Adipose tissue (tissue), 3 donors: ENCODE data around the gene GOLT1A. TPM values are rescaled to one million over a fixed set of nuclear protein-coding genes. Genes with fewer than 3 reads are reported as not detected.
"Not testable (repeated sequence)": the region's sequence is repeated elsewhere in the genome, so short reads cannot be mapped to it uniquely, and the experiment has no call there.

ENCODE experiments used
- H3K27ac ChIP-seq: one replicate; pipeline ENCODE4 v1.5.1; 2013; ENCODE audit warnings: low read depth, low read length
- WGBS, 3 donors: extraction: QIAGEN DNeasy Blood & Tissue Kit; methylation state at CpG; one replicate each; pipeline ENCODE4 v1.1.7; 2013; 5-methylcytosine and 5-hydroxymethylcytosine counted together
- polyA plus RNA-seq, 3 donors: library from polyadenylated mRNA; stranded (reverse); fragments of 200-250 nt; gene quantifications; one replicate each; pipeline ENCODE4 v1.2.3, GENCODE V29; 2013
- donor health status: healthy with polysubstance abuse.
- donor health status: Bipolar disorder and iron deficiency.
- donor health status: healthy.

The GOLT1A gene
- polyA plus RNA-seq, 3 donors: 0.94 to 21.0 TPM; not detected in 1

GRCh38 chr1:204251286-204251685, 37.5 kb upstream of the GOLT1A start:
- whole genome bisulfite sequencing, 3 donors: 94 to 95% (median 95%) methylated on average over 7 of the region's 7 CpGs
- H3K27ac ChIP-seq: no peak overlapping the region

DNA sequence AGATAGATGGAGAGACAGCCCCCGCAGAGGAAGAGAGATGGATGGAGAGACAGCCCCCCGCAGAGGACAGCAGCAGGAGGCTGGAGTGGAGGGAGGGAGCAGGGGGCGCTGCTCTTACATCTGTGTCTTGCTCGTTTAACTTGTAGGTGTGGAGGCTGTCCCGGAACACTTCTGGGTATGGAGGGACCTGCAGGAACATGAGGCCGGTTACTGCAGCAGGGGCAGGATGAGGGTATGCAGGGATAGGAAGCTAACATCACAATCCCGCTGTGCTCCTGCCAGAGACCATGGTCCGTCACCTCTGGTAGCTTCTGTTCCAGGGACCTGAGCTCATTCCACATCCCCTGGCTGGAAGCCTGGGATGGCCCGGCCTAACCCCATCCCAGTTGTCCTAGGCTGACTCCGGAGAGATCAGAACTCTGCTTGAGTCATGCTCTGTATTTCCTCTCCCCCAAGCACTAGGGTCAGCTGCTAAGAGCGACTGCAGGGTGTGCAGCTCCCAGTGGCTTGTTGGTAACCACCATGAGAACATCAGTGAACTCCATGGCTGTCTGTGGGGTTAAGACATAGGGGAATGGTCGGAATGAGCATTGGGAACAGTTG, 36.7 kb upstream of the GOLT1A start:
- 66 to 81% (median 78%) methylated on average over 12 of the region's 12 CpGs for WGBS, 3 donors
- H3K27ac ChIP-seq: no peak overlapping the region

- H3K27ac ChIP-seq: no peak overlapping the region
- WGBS, 3 donors: 72 to 90% (median 88%) methylated on average over 7 of the region's 7 CpGs
Measured at GRCh38 chr1:204249736-204250427, 36.1 kb upstream of the GOLT1A start.

- H3K27ac ChIP-seq: no peak overlapping the region
- WGBS, 3 donors: 91 to 96% (median 93%) methylated on average over 3 of the region's 3 CpGs
Measured at GRCh38 chr1:204248954-204249353, 35.2 kb upstream of the GOLT1A start.

DNA sequence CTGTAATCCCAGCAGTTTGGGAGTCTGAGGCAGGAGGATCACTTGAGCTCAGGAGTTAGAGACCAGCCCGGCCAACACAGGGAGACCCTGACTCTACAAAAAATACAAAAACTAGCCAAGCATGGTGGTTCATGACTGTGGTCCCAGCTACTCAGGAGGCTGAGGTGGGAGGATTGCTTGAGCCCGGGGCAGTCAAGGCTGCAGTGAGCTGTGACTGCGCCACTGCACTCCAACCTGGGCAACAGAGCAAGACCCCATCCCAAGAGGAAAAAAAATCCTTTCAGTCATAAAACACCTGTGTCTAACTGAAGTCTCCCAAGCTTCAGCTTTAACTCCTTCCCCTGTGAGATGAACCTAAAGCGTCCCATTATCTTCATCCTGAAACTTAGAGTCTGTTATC, 33.1 kb upstream of the GOLT1A start:
- 94 to 98% (median 97%) methylated on average over 4 of the region's 4 CpGs for WGBS, 3 donors
- no peak overlapping the region for H3K27ac ChIP-seq

DNA sequence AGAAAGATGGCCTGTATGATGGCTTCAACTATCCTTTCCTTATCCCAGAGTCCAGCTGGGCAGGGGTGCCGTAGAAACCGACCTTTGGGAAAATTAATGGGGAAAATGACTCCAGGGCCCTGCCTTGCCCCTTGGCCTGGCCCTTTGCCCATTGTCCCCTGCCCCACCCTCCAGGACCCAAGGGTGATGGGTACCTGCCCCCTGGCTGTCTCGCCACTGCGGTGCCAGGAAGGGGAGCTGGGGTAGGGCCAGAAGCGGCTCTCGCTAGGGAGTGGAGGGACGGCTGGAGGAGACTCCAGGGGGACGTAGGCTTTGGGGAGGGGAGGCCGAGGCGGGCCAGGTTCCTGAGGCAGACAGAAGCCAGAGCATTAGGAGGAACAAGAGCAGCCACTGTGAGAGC, 29.1 kb upstream of the GOLT1A start:
- 91 to 93% (median 92%) methylated on average over 10 of the region's 10 CpGs for WGBS, 3 donors
- no peak overlapping the region for H3K27ac ChIP-seq

DNA sequence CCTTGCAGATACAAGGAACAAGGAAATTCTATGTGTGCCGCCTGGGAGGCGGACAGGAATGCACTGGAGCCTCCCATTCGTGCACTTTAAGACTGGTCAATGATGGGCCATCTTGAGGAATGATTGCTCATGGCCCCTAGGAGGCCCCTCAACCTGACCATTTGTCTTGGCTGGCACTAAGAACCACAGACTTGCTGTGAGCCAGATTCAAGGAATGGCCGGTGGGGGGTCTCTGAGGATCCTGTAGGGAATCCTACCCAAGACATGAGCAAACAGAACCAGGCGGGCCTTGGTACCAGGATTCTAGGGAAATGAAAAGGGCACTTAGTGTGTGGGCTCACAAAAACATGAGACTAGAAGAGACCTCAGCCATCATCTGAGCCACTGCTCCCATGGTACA, 28.1 kb upstream of the GOLT1A start:
- no peak overlapping the region for H3K27ac ChIP-seq
- WGBS, 3 donors: 95 to 98% (median 96%) methylated on average over 5 of the region's 5 CpGs

DNA sequence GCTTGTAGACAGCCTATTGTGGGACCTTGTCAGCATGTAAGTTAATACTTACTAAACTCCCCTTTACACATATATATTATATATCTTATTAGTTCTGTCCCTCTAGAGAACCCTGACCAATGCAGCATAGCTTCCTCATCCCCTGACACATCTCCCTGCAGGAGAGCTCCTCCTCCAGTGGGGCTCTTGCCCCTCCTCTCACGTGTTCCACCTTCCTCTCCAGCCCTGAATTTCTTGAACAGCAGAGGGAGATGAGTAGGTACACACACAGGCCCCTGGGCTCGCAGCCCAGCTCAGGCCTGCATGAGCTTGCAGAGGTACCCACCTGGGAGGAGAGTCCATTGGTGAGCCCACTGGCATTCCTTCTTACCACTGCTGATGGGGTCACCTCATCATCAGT, 27.3 kb upstream of the GOLT1A start:
- no peak overlapping the region for H3K27ac ChIP-seq
- 56 to 65% (median 63%) methylated on average over 2 of the region's 2 CpGs for WGBS, 3 donors

DNA sequence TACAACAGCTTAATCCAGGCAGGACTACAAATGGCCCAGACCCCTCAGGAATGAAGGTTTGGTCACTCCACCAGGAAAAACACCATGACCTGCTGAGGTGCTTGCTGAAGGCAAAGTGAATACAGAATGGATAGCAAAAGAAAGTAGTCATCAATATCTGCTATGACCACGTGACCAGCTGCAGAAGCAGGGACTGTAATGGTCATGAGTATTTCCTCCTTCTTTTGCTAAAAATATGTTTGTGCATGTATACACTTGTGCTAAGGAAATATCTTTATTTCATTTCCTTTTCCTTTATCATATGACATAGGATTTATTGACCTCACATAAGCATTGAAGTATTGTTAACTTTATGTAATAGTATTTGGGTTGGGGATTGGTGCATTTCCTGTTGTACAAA, 26.4 kb upstream of the GOLT1A start:
- no peak overlapping the region for H3K27ac ChIP-seq
- 70 to 85% (median 72%) methylated on average over 1 of the region's 1 CpG for WGBS, 3 donors

DNA sequence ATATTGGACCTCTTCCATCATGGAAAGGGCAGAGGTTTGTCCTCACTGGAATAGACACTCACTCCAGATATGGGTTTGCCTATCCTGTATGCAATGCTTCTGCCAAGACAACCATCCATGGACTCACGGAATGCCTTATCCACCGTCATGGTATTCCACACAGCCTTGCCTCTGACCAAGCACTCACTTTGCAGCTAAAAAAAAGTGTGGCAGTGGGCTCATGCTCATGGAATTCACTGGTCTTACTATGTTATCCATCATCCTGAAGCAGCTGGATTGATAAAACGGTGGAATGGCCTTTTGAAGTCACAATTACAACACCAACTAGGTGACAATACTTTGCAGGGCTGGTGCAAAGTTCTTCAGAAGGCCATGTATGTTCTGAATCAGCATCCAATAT, 25.6 kb upstream of the GOLT1A start:
- WGBS, 3 donors: 83 to 90% (median 88%) methylated on average over 3 of the region's 3 CpGs

DNA sequence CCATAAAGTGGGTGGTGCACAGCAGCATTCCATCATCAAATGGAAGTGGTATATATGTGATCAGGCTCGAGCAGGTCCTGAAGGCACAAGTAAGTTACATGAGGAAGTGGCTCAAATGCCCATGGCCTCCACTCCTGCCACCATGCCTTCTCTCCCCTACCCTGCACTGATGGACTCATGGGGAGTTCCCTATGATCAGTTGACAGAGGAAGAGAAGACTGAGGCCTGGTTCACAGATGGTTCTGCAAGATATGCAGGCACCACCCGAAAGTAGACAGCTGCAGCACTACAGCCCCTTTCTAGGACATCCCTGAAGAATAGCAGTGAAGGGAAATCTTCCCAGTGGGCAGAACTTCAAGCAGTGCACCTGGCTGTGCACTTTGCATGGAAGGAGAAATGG, 24.7 kb upstream of the GOLT1A start:
- not testable (repeated sequence) for H3K27ac ChIP-seq
- 84 to 98% (median 93%) methylated on average over 2 of the region's 2 CpGs for WGBS, 3 donors

More for the DNA sequence above, 25.6 kb upstream of the GOLT1A start:
- H3K27ac ChIP-seq: not testable (repeated sequence)

DNA sequence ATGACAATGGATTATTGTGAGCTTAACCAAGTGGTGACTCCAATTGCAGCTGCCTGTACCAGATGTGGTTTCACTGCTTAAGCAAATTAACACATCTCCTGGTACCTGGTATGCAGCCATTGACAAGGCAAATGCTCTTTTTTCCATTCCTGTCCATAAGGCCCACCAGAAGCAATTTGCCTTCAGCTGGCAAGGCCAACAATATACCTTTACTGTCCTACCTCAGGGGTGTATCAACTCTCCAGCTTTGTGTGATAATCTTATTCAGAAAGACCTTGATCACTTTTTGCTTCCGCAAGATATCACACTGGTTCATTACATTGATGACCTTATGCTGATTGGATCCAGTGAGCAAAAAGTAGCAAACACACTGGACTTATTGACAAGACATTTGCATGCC, 23.7 kb upstream of the GOLT1A start:
- whole genome bisulfite sequencing, 3 donors: 96 to 100% (median 100%) methylated on average over 1 of the region's 1 CpG
- not testable (repeated sequence) for H3K27ac ChIP-seq

DNA sequence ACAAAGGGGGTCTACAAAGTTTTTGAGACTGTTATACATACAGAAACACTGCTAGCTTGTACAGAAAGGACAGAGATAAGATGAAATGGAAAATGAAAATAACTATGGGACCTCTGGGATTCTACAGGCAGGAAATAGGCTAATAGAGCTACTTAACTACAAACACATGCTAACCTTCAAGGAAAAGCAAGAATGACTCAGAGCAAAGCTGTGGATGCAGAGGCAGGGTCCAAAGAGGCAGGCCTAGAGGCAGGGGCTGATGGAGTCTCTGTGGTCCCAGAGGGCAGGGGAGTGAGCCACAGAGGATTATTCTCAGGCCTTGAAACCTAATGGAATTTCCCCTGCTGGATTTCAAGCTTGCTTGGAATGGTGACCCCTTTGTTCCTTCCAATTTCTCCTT, 18.7 kb upstream of the GOLT1A start:
- H3K27ac ChIP-seq: no peak overlapping the region

DNA sequence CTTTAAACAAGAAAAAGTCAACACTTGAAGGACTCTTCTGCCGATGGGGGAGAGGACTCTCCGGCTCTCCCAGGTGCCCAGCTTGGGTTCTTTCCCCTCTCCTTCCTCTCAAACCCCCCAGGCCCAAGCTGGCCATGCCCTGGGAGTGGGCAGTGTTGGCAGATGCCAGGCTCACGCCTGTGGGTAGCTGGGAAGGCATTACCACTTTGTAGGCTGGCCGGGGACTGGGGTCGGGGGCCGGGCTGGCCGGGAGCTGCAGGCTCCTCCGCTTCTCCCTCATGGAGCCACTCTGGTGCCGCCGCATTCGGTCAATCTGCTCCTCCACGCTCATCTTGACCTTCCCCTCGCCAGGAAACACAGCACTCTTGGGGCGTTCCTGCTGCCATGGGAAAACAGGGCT, 16.4 kb upstream of the GOLT1A start:
- 91 to 97% (median 95%) methylated on average over 14 of the region's 14 CpGs for WGBS, 3 donors
- H3K27ac ChIP-seq: no peak overlapping the region

DNA sequence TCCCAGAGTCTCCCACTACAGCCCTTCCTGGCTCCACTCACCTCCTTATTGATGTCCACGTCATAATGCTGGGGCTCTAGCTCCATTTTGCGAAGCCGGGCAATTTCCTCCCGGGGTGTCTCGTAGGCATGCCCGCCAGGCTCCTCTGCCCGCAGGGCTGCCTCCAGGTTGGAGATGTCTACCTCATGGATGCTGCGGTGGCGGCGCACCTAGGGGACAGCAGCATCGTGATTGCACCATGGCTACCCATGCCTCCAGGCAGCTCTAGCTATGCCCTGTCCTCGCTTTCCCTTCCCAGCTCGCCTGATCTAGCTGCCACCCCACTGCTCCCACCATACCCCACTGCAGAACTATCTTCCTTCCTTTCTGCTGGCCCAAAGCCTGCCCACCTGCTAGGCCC, 15.1 kb upstream of the GOLT1A start:
- H3K27ac ChIP-seq: no peak overlapping the region
- WGBS, 3 donors: 96 to 97% (median 97%) methylated on average over 13 of the region's 13 CpGs

DNA sequence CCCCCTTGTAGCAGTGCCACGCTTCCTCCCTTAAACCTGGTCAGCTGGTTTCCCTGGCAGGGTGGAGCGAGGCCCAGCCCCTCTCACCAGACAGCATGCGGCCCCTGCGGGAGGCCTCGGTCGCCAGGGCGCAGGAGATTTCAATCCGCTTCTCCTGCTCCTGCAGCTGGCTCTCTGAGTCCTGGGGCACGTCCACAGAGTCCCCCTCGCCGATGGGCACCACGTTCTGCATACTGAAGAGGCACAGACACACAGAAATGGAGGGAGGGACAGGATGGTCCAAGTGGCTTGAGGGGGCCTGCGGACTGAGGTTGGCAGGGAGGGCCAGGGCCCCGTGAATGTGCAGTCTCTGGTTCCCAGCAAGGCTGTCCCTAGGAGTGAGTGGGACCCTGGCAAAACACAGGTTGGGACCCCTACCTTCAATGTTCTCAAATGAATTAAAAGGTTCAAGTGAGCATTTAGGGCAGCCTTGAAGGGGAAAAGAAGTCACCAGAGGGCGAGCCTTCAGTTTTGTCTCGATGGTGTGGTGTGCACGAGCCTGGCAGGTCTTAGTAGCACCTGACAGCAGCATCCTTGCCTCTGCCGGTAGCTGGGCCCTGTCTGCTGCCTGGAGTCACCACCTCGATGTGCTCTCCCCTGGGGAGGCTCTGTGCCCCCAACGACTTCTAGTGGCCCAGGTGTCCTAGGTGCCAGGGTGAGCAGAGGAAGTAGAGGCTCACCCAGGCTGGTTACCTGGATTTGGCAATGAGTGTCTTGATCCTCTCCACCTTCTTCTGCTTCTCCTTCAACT, 14.4 kb upstream of the GOLT1A start:
- WGBS, 3 donors: 84 to 91% (median 89%) methylated on average over 20 of the region's 20 CpGs
- no peak overlapping the region for H3K27ac ChIP-seq

DNA sequence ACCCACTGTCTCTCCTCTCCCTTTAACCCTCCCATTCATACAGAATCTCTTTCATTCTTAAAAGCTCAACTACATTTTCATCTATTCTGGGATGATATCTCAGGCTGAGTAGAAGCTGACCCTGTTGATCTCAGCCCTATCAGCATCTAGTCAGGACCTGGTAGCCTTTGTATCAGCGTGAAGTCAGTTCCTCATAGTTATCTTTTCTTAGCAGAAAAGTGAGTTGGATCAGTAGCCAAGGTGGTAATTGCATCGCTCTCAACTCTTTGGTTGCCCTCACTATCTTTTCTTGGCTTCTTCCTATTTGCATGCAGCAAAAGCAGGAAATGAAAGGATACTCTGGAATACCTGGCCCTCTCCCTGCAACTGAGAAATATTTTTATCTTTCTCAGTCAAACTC, 13.6 kb upstream of the GOLT1A start:
- WGBS, 3 donors: 90 to 96% (median 94%) methylated on average over 2 of the region's 2 CpGs
- H3K27ac ChIP-seq: no peak overlapping the region

DNA sequence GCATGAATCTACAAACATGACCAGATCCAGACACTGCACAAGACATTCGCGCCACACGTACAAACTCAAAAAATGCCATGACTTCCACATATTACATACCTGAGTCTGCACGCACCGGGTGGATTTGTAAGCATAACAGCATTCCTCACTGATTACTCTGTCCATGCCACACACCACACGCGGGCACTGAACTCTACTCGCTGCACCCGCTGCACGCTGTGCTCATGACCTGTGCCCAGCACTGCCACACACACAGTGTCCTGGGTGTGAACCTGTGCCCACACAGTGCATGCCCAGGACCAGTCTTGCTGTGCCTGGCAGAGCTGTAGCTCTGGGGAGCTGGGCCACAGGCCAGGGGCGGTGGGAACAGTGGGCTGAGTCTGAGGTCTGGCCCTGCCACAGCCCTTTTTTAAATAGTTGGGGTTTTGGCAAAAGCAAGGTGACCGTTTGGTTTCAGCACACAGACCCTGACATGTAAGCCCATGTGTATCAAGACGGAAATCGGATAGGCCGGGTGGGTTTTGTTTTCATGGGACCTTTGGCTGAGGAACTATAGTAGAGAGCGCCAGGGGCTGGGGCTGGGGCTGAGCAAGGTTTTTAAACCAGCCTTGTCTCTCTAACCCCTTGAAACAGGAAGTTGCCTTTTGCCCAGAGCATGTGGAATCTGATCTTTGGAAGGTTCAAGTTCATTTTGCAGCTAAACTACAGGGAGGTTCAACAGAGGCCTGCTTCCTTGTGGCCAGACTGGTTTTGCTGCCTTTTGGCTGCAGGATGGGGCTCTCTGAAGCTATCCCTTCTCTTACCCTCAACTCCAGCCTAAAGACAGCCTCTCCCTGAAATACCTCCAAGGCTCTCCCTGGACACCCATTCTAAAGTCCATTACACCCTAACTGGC, 12.3 kb upstream of the GOLT1A start:
- 80 to 90% (median 81%) methylated on average over 16 of the region's 16 CpGs for WGBS, 3 donors
- no peak overlapping the region for H3K27ac ChIP-seq

- WGBS, 3 donors: 84 to 85% (median 84%) methylated on average over 8 of the region's 8 CpGs
- no peak overlapping the region for H3K27ac ChIP-seq
Measured at GRCh38 chr1:204224655-204225054, 10.9 kb upstream of the GOLT1A start.
